ENCODE measurements around the gene PKP3. TPM values are rescaled to one million over a fixed set of nuclear protein-coding genes. Genes with fewer than 3 reads are reported as not detected.

The PKP3 gene
- total RNA-seq, 1 donor from 2014 or later = not detected

DNA sequence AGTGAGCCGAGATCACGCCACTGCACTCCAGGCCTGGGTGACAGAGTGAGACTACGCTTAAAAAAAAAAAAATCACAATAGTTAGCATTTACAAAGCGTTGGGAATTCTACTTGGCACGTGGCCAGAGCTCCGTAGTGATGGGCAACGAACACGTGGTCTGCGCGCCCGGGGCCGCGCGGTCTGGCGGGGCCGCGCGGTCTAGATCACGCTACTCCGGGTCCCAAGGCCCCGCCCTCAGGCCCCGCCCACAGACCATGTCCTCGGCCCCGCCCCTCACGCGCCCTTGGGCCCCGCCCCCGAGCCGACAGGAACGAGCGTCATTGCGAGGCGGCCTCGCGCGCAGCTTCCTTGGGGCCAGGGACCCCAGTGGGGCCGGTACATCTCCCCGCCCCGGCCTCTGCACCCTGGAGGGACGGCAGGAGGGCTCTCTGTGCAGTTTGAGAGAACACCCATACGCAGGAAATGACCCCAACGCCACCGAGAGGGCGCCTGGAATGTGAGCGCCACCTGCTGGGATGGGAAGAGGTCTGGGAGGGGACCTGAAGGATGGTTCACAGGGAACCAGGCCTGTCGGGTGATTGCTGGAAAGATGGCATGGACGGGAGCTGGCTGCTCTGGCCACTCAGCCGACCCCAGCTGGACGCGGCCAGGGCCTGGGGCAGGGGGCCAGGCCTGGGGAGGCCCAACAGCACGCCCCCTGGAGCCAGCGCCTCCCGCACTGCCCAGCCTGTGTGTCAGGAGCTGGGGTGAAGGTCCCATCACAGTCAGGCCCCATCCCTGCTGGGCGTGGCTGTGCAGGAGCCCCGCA lies 54.1 kb downstream of the PKP3 start:
- TF ChIP-seq CTCF (IDR thresholded peaks at IDR 0.05) = peak; percentile 82 to 90 (median 83)
- Histone ChIP-seq H3K4me1 (peaks cover 7 to 20% of the 10 kb centered on the region in 2 donors), H3K4me3 (peak overlapping the region; percentile 64 to 65), H3K9me3 (no peaks in the 10 kb centered on the region), H3K36me3 (peaks cover 0 to 7% of the 10 kb centered on the region in 2 donors), H3K27me3 (no peaks in the 10 kb centered on the region), H3K27ac (peak overlapping the region; percentile 84 to 85)
- peak; percentile 69 to 97 for DNase-seq (ENCODE audit: low spot score in 2 of 2)
- intact Hi-C loops (cut with DNase I) = loop anchor here (1.0 to 5.0 kb wide), 2 partner anchors 70 to 141 kb away; partner anchors contain the start of gene IFITM2

DNA sequence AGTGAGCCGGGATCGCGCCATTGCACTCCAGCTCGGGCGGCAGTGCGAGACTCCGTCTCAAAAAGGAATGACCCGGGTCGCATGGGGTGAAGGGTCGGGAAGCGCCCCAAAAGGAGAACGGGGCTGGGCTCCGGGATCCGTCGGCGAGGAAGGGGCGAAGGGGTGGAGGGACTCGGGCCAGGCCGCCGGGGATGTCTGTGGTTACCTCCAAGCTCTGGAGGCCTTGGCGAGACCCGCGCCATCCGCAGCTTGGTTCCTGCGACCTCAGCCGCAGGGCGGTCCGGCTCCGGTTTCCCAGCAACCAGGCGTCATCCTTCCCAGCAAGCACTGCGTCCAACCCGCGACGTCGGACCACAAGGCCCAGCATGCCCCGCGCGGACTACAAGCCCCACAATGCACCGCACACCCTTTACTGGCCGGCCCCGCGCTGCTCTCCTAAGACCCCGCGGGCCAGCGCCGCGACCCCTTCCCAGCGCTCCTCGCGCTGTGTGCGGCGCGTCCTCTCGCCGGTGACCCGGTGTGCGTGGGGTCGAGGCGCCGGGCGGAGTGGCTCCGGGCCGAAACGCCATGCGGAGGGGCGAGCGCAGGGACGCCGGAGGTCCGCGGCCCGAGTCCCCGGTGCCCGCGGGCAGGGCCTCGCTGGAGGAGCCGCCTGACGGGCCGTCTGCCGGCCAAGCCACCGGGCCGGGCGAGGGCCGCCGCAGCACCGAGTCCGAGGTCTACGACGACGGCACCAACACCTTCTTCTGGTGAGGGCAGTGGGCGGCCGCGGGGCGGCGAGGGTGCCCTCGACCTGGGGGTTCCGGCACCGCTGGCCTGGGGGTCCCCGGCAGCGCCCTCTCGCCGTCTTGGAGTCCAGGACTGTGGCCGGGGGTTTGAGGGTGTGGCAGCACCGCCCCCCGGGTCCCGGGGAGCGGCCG lies 56.1 kb downstream of the PKP3 start, which contains the start of gene PTDSS2:
PTDSS2 (plus strand) TSS at position 391 of the 920 bp plus-strand sequence; CDS start at position 568, 177 bp downstream.
- Histone ChIP-seq H3K4me3 (peak within 1 kb of the TSS; percentile 94 to 98), H3K36me3 (peaks cover 5 to 18% of the 10 kb centered on the region in 2 donors), H3K27ac (peak within 1 kb of the TSS; percentile 79 to 85), H3K27me3 (no peaks in the 10 kb centered on the region), H3K4me1 (peaks cover 7 to 20% of the 10 kb centered on the region in 2 donors), H3K9me3 (no peaks in the 10 kb centered on the region)
- intact Hi-C loops (cut with DNase I) = loop anchor here (1.0 to 5.0 kb wide), 7 partner anchors 19 to 243 kb away; partner anchors contain the start of genes BET1L, IFITM2, PSMD13 and RIC8A
- peak; percentile 84 to 98 for DNase-seq (ENCODE audit: low spot score in 2 of 2)
- no peak for TF ChIP-seq CTCF (IDR thresholded peaks at IDR 0.05)

GRCh38 chr11:450809-451451 lies 56.9 kb downstream of the PKP3 start:
- peak overlapping the region; percentile 79 to 85 for H3K27ac ChIP-seq

GRCh38 chr11:451738-452137 lies 57.7 kb downstream of the PKP3 start:
- intact Hi-C loops (cut with DNase I) = loop anchor here (2.0 to 5.0 kb wide), 3 partner anchors 17 to 244 kb away; partner anchors contain the start of genes BET1L and RIC8A
- no peak for TF ChIP-seq CTCF (IDR thresholded peaks at IDR 0.05)
- H3K27me3 ChIP-seq = no peaks in the 10 kb centered on the region
- H3K4me3 ChIP-seq = peak overlapping the region; percentile 94 to 98
- H3K36me3 ChIP-seq = peaks cover 5 to 18% of the 10 kb centered on the region in 2 donors
- H3K4me1 ChIP-seq = peaks cover 7 to 20% of the 10 kb centered on the region in 2 donors
- H3K9me3 ChIP-seq = no peaks in the 10 kb centered on the region
- DNase-seq (ENCODE audit: low spot score in 2 of 2) = no peak
- no peak overlapping the region for H3K27ac ChIP-seq

More at GRCh38 chr11:450809-451451, 56.9 kb downstream of the PKP3 start:
- H3K27me3 ChIP-seq = no peaks in the 10 kb centered on the region
- peak overlapping the region; percentile 94 to 98 for H3K4me3 ChIP-seq
- H3K4me1 ChIP-seq = peaks cover 7 to 20% of the 10 kb centered on the region in 2 donors
- peaks cover 5 to 18% of the 10 kb centered on the region in 2 donors for H3K36me3 ChIP-seq
- no peaks in the 10 kb centered on the region for H3K9me3 ChIP-seq
- TF ChIP-seq CTCF (IDR thresholded peaks at IDR 0.05) = peak in 1 of 3 experiments; percentile 17
- DNase-seq (ENCODE audit: low spot score in 2 of 2) = peak; percentile 49 to 83
- intact Hi-C loops (cut with DNase I) = loop anchor here (1.0 to 5.0 kb wide), 6 partner anchors 18 to 244 kb away; partner anchors contain the start of genes BET1L, PSMD13, RIC8A and SIRT3
